Uterus (tissue), 4 donors: Measurements from ENCODE around the gene GAS2L2. TPM values are rescaled to one million over a fixed set of nuclear protein-coding genes. Genes with fewer than 3 reads are reported as not detected.
A peak's percentile ranks its signal among the peaks of the same experiment; 100 is the strongest.

ENCODE experiments used
- DNase-seq, 2 donors: peaks; one replicate each; pipeline ENCODE4 v3.0.0-alpha.2; 2019 to 2020
- H3K27ac ChIP-seq, 2 donors: fragments of 200-600 bp; sonication (generic); 1 replicate in 1 of 2; 2 replicates in 1 of 2; pipeline ENCODE4 v1.5.1; 2016 to 2018
- H3K27me3 ChIP-seq, 2 donors: fragments of 200-600 bp; sonication (generic); one replicate each; pipeline ENCODE4 v1.5.1; 2018 to 2019; ENCODE audit warnings: control low read depth in 1 of 2
- H3K36me3 ChIP-seq, 2 donors: fragments of 200-600 bp; sonication (generic); one replicate each; pipeline ENCODE4 v1.5.1; 2019; ENCODE audit warnings: control low read depth in 1 of 2
- H3K4me1 ChIP-seq, 2 donors: fragments of 200-600 bp; sonication (generic); one replicate each; pipeline ENCODE4 v1.5.1; 2018 to 2019; ENCODE audit warnings: control low read depth in 1 of 2
- H3K4me3 ChIP-seq, 2 donors: fragments of 200-600 bp; sonication (generic); 1 replicate in 1 of 2; 2 replicates in 1 of 2; pipeline ENCODE4 v1.5.1; 2018 to 2019; ENCODE audit warnings: mild to moderate bottlenecking in 1 of 2
- H3K9me3 ChIP-seq, 2 donors: fragments of 200-600 bp; sonication (generic); one replicate each; pipeline ENCODE4 v1.5.1; 2019; ENCODE audit warnings: control low read depth in 1 of 2
- POLR2A ChIP-seq, 2 donors: fragments of 450-650 bp; IDR thresholded peaks; one replicate each; pipeline ENCODE4 v1.6.1; 2016; ENCODE audit warnings: antibody characterized with exemption in 2 of 2, mild to moderate bottlenecking in 1 of 2, moderate library complexity in 1 of 2
- intact Hi-C: fragments of 100-400 bp; cut with DNase I; formaldehyde crosslinking; loops from one replicate; pipeline ENCODE4 v1.15.1; 2023; ENCODE audit warnings: low total_unique reads
- total RNA-seq, 4 donors: library from RNA; depleted of rRNA in 3 of 4; stranded (reverse); fragments of >200 nt in 3 of 4; gene quantifications; one replicate each; pipeline versions ENCODE4 v1.1.0 to v1.2.4, GENCODE V29; 2014 to 2023
- TF ChIP-seq, protein P1 (sequence below), 4 experiments: fragments of 200-600 bp in 2 of 4; fragments of 450-650 bp in 2 of 4; sonication (generic) in 2 of 4; IDR thresholded peaks; one replicate each; pipeline ENCODE4 v1.5.1; 2016 to 2019; ENCODE audit warnings: antibody characterized with exemption in 4 of 4, mild to moderate bottlenecking in 2 of 4, moderate library complexity in 1 of 4
- donor health status: DM: yes; HTN: yes; CAD: no.

The GAS2L2 gene
- total RNA-seq, 4 donors from 2014 or later = 0.69 TPM; not detected in 3

DNA sequence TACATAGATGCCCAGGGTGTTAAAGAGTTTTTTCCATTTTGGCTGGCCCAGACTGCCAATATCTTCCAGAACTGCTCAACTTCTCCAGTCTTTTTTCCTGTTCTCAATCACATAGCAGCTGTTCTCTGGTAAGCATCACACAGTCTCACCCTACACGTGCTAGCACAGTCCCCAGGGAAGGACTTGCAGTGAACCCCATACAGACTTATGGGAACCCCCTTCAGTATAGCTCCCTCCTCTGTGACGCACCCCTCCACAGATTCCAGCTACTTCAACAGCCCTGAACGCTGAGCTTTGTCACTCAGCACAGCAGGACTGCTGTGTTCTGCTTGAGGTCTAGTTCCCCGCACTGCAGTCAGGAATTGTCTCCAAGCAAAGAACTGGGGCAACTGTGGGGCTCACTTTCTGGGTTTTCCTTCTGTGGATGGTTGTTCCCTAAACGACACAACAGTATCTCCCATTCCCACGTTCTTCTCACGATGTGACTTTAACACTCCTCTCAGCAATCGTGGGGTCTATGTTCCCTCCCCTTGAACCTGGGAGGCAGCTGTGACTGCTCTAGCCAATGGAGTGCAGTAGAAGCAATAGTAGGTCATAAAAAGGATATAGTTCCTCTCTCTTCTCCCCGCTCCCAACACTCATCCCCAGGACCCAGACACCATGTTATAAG lies 38.8 kb upstream of the GAS2L2 start:
- TF ChIP-seq POLR2A (IDR thresholded peaks at IDR 0.05) = no peak
- TF ChIP-seq, protein P1, sequence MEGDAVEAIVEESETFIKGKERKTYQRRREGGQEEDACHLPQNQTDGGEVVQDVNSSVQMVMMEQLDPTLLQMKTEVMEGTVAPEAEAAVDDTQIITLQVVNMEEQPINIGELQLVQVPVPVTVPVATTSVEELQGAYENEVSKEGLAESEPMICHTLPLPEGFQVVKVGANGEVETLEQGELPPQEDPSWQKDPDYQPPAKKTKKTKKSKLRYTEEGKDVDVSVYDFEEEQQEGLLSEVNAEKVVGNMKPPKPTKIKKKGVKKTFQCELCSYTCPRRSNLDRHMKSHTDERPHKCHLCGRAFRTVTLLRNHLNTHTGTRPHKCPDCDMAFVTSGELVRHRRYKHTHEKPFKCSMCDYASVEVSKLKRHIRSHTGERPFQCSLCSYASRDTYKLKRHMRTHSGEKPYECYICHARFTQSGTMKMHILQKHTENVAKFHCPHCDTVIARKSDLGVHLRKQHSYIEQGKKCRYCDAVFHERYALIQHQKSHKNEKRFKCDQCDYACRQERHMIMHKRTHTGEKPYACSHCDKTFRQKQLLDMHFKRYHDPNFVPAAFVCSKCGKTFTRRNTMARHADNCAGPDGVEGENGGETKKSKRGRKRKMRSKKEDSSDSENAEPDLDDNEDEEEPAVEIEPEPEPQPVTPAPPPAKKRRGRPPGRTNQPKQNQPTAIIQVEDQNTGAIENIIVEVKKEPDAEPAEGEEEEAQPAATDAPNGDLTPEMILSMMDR (IDR thresholded peaks at IDR 0.05) = no peak
- H3K36me3 ChIP-seq = no peaks in the 10 kb centered on the region
- H3K4me1 ChIP-seq = peaks cover 0 to 11% of the 10 kb centered on the region in 2 donors
- H3K27me3 ChIP-seq = no peaks in the 10 kb centered on the region
- intact Hi-C loops = no loop called here
- no peaks in the 10 kb centered on the region for H3K9me3 ChIP-seq
- DNase-seq = no peak
- H3K4me3 ChIP-seq = no peak overlapping the region
- no peak overlapping the region for H3K27ac ChIP-seq

DNA sequence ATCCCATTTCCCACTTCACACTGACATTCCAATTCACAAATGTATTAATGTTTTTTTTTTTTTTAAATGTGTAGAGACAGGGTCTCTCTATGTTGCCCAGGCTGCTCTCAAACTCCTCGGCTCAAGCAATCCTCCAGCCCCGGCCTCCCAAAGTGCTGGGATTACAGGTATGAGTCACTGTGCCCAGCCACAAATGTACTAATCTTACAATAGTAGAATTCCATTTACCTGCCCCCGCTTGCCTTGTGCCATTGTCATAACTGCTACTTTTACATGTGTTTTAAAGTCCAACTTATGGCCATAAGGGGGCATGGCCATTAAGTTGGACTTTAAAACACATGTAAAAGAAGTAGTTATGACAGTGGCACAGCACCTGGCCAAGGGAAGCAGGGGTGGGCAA lies 37.8 kb upstream of the GAS2L2 start:
- intact Hi-C loops = no loop called here
- Histone ChIP-seq H3K9me3 (no peaks in the 10 kb centered on the region), H3K27ac (no peak overlapping the region), H3K27me3 (no peaks in the 10 kb centered on the region), H3K4me3 (no peak overlapping the region), H3K4me1 (peaks cover 0 to 9% of the 10 kb centered on the region in 2 donors), H3K36me3 (no peaks in the 10 kb centered on the region)
- no peak for DNase-seq
- no peak for TF ChIP-seq POLR2A (IDR thresholded peaks at IDR 0.05)
- TF ChIP-seq, protein P1 (IDR thresholded peaks at IDR 0.05) = no peak

DNA sequence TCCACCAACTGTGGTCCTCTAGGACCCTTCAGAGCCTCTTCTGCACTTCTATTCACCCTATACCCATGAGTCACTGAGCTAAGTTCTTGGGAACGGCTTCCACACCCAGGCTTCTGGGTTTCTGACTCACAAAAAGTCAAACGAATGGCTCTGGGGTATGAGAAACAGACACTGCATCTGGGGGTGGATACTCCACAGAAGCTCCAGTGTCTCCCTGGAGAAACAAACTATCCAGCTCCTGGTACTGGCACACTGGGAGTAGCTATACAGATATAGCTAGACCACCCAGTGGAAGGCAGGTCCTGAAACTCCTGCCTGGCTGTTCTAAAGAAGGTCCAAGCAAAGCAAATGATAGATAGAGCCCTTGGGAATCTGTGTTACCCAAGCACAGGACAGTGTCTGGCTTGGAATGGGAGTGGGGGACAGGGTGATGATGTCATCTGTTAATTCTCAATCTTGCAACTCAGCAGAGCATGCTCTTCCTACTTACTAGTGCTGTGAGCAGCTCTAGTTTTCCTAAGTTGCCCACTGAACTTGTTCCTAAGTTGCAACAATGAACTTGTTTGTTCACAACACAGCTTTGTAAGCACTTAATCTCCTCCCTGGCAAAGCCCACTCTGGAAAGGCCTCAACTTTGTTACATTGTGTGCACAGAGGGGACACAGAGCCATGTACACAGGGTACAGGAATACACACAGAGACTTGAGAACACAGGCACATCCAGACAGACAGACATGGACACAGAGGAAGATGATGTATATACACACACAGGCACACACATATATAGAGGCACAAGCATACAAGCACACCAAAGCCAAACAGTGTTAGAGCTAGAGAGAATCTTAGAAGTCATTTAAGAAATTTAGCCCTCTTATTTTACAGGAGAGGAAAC lies 35.7 kb upstream of the GAS2L2 start:
- Histone ChIP-seq H3K36me3 (no peaks in the 10 kb centered on the region), H3K4me1 (peaks cover 0 to 3% of the 10 kb centered on the region in 2 donors), H3K27ac (peak overlapping the region; percentile 51 to 53), H3K9me3 (no peaks in the 10 kb centered on the region), H3K4me3 (no peak overlapping the region), H3K27me3 (no peaks in the 10 kb centered on the region)
- no peak for TF ChIP-seq POLR2A (IDR thresholded peaks at IDR 0.05)
- TF ChIP-seq, protein P1 (IDR thresholded peaks at IDR 0.05) = no peak
- DNase-seq = no peak
- intact Hi-C loops = no loop called here

DNA sequence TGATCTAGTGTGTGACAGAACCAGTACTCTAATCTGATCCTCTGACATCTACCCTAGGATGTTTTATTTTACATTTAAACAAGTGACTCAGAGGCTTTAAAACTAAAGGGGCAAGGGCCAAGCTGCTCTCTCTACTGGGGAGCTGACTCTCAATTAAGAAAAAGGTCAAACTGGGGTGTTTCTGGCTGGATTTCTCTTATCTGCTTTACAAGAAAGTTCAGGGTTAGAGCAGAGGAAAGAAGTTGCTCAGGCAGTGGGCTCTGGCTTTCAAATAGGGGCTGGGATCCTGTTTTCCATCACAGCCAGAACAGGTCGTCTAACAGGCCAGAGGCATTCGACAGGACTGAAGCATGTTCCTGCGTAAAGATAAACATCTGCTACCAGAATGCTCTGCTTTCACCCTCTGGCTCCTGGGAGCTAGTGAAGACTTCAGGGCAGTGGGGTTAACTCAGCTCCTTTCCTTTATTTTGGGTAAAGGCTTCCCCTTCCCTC lies 33.9 kb upstream of the GAS2L2 start:
- TF ChIP-seq, protein P1 (IDR thresholded peaks at IDR 0.05) = no peak
- Histone ChIP-seq H3K4me3 (no peak overlapping the region), H3K27me3 (no peaks in the 10 kb centered on the region), H3K4me1 (peaks cover 0 to 10% of the 10 kb centered on the region in 2 donors), H3K36me3 (no peaks in the 10 kb centered on the region), H3K9me3 (no peaks in the 10 kb centered on the region), H3K27ac (peak overlapping the region; percentile 51 to 54)
- intact Hi-C loops = no loop called here
- no peak for DNase-seq

DNA sequence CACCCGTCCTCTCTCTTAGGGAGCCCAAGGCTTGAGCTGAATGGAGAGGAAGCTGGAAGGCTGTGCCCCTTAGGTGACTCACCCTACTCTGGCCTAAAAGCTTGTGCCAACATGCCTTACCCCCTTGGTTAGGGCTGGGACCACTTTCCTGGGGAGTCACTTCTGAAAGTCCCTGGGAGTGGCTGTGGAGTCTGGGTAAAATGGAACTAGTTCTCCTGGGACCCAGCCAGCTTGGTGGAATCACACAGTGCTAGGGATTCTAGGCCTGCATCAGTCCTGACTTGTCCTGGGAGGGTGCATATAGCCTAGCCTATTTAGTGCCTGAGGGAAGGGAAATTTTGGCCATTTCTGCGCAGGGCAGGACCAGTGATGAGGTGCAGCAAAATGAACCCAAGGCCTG lies 31.9 kb upstream of the GAS2L2 start:
- H3K27me3 ChIP-seq = no peaks in the 10 kb centered on the region
- H3K27ac ChIP-seq = no peak overlapping the region
- DNase-seq = no peak
- no peaks in the 10 kb centered on the region for H3K36me3 ChIP-seq
- peaks cover 0 to 10% of the 10 kb centered on the region in 2 donors for H3K4me1 ChIP-seq
- TF ChIP-seq, protein P1 (IDR thresholded peaks at IDR 0.05) = no peak
- TF ChIP-seq POLR2A (IDR thresholded peaks at IDR 0.05) = no peak
- no peaks in the 10 kb centered on the region for H3K9me3 ChIP-seq
- H3K4me3 ChIP-seq = no peak overlapping the region
- intact Hi-C loops = no loop called here
